GM18511 (cell line): ENCODE measurements around the gene HYLS1.

ENCODE experiments used
- ATAC-seq: cut with Tn5 transposase; IDR thresholded peaks from one replicate; pipeline ENCODE4 v1.9.1; 2021; ENCODE audit warnings: mild to moderate bottlenecking, moderate library complexity; ENCODE audit not compliant: unreplicated experiment

Gene HYLS1

DNA sequence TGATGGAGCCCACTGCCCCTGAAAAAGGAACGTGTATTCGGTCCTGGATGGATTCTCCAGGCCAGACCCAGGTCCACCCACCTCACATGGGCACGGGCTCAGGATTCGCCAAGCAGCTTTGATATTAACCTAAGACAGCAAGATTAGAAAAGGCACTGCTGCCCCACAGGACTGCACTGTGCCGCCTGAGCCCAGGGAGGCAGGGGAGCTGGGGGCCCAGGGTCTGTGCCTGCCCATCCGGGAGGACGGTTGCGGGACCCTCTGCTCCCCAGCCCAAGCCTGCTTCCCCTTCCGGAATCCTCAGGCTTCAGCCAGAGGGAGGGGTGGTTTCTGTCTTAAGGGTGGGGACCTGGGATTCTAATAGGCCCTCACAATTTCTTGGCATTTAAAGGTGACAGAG lies 44.8 kb downstream of the HYLS1 start:
- no peak for ATAC-seq

DNA sequence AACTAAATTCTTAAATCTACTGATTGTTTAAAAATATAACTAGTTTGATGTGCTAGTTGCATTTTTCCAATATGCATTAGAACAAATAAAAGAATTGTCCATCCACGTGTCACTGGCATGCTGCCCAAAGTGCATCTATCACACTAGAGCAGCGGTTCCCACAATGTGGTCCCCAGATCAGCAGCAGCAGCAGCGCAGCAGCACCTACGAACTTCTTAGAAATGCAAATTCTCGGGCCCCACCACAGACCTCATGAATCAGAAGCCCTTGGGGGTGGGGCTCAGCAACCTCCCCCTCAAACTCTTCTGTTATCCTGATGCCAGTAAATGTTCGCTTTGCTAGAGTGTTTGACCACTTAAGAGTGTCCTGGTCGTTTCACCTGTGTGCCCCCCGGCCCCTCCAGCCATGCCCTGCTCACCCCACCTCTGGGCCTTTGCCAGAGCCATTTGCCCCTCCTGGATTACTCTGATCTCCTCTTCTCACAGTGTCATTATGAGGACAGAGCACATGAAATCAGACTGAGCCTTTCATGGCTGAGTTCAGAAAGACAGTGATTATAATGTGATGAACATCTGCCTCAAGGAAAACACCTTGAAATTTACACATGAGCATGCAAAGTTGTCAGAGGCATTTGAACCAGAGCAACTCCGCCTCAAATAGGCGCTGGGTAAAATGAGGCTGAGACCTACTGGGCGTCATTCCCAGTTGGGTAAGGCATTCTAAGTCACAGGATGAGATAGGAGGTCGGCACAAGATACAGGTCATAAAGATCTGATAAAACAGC lies 45.8 kb downstream of the HYLS1 start:
- no peak for ATAC-seq

DNA sequence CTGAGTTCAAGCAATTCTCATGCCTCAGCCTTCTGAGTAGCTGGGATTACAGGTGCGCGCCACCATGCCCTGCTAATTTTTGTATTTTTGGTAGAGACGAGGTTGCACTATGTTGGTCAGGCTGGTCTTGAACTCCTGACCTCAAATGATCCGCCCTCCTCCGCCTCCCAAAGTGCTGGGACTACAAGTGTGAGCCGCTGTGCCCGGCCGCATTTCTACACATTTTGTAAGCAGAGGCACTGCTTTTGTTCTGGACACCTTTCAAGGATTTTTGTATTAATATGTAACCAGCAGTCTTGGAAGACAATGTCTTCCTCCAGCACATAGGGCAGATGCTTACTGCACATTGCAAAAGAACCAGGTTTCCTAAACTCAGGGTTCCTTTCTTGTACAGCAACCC lies 47.0 kb downstream of the HYLS1 start:
- ATAC-seq = no peak

- ATAC-seq = no peak
Measured at GRCh38 chr11:125935056-125935455, 47.6 kb downstream of the HYLS1 start.

GRCh38 chr11:125935618-125936199 lies 48.2 kb downstream of the HYLS1 start:
- no peak for ATAC-seq

GRCh38 chr11:125938418-125938817 lies 51.0 kb downstream of the HYLS1 start:
- no peak for ATAC-seq

- ATAC-seq = no peak
Measured at GRCh38 chr11:125939081-125939521, 51.6 kb downstream of the HYLS1 start.

DNA sequence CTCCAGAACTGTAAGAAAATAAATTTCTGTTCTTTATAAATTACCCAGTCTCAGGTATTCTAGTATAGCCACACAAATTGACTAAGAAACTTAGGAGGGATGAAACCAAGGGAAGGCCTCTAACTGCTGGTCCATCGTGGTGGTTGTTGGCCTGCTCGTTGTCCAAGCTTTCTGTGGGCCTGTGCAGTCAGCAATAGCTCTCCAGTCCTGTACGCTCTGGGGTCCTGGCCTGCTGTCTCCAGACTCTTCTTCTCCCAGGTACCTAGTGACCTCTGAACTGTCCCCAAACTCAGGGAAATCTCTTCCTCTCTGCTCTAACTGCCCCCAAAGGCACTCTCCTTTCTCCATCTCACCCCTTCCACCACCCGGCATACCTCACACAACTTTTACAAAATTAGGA lies 52.7 kb downstream of the HYLS1 start:
- no peak for ATAC-seq

GRCh38 chr11:125941267-125941618 lies 53.8 kb downstream of the HYLS1 start:
- no peak for ATAC-seq

- peak; percentile 67 for ATAC-seq
Measured at GRCh38 chr11:125941619-125942611, 54.4 kb downstream of the HYLS1 start.

- no peak for ATAC-seq
Measured at GRCh38 chr11:125942771-125943428, 55.4 kb downstream of the HYLS1 start.

DNA sequence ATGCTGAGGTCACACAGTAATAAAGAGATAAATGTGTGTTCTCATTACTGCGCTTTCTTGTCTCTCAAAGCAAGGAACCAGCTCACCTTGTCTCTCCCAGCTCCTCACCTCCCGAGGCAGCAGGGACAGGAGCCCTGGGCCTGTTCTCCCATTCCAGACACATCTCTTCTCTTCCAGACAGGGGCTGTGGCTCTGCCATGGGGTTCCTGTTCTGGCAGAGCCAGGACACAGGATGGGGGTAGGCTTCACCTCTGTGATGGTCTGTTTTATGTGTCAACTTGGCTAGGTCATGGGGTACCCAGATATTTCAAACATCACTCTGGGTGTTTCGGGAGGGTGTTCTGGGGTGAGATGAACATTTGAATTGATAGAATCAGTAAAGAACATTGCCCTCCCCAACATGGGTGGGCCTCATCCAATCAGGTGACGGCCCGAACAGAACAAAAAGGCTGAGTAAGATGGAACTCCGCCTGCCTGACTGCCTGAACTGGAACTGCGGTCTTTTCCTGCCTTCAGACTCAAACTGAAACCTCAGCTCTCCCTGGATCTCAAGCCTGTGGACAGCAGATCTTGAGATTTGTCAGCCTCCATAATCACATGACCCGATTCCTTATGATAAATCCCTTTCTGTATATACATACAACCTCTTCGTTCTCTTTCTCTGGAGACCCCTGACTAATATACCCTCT lies 56.3 kb downstream of the HYLS1 start:
- ATAC-seq = no peak

- no peak for ATAC-seq
Measured at GRCh38 chr11:125944350-125945010, 57.0 kb downstream of the HYLS1 start.

- ATAC-seq = no peak
Measured at GRCh38 chr11:125945011-125945796, 57.7 kb downstream of the HYLS1 start.

- ATAC-seq = no peak
Measured at GRCh38 chr11:125945797-125946520, 58.5 kb downstream of the HYLS1 start, which contains the start of gene VSIG10L2. Gene VSIG10L2, plus strand, starts transcription at chr11:125946044. Its CDS starts 12 bp downstream, at chr11:125946056.

GRCh38 chr11:125946712-125947418 lies 59.4 kb downstream of the HYLS1 start:
- ATAC-seq = no peak

- ATAC-seq = no peak
Measured at GRCh38 chr11:125947419-125948277, 60.2 kb downstream of the HYLS1 start.
